Suprapubic skin (tissue), 4 donors: Measurements from ENCODE around the gene ARSG.

Experiments used
- EP300 ChIP-seq: sonication (generic); formaldehyde crosslinking; IDR thresholded peaks from one replicate; pipeline ENCODE4 v1.6.1; 2017; ENCODE audit warnings: antibody characterized with exemption
- POLR2A ChIP-seq, 2 donors: fragments of 450-650 bp; IDR thresholded peaks; one replicate each; pipeline ENCODE4 v1.6.1; 2017; ENCODE audit warnings: antibody characterized with exemption in 2 of 2, mild to moderate bottlenecking in 2 of 2, moderate library complexity in 2 of 2
- POLR2AphosphoS5 ChIP-seq, 3 donors: sonication (generic); formaldehyde crosslinking; IDR thresholded peaks; one replicate each; pipeline ENCODE4 v1.6.1; 2017; ENCODE audit warnings: antibody characterized with exemption in 3 of 3
- TF ChIP-seq, protein P1 (sequence below), 2 donors: fragments of 200-600 bp in 1 of 2; fragments of 450-650 bp in 1 of 2; sonication (generic) in 1 of 2; IDR thresholded peaks; one replicate each; pipeline ENCODE4 v1.5.1; 2016 to 2019; ENCODE audit warnings: antibody characterized with exemption in 2 of 2, mild to moderate bottlenecking in 1 of 2, moderate library complexity in 1 of 2

DNA sequence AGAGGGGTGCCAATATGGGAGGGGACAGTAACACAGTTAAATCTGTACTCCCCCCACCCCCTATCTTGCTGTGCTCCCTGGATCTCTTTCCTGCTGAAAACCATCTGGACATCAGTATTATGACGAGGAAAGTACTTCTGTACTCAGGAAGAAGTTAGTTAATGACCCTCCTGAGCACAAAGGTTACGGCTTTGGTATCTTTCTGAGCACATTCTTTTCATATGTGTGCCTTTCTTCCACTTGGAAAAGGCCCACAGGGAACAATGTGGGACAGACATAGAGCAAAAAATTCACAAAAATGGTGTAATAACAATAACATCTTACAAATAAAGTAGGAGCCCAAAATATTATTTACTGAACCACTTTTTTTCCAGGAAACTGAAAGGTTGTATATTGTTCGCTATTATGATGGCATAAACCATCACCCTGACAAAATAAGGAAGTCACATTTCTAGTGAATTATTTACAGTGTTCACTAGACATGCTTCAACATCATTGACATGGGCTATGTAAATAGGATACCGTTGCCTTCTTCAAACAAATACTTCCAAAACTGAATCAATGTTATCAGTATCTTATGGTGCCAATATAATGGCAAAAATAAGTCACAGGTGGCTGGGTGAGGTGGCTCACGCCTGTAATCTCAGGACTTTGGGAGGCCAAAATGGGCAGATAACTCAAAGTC is 160.5 kb downstream of the ARSG start:
- no peak for TF ChIP-seq POLR2AphosphoS5 (IDR thresholded peaks at IDR 0.05)
- TF ChIP-seq, protein P1, sequence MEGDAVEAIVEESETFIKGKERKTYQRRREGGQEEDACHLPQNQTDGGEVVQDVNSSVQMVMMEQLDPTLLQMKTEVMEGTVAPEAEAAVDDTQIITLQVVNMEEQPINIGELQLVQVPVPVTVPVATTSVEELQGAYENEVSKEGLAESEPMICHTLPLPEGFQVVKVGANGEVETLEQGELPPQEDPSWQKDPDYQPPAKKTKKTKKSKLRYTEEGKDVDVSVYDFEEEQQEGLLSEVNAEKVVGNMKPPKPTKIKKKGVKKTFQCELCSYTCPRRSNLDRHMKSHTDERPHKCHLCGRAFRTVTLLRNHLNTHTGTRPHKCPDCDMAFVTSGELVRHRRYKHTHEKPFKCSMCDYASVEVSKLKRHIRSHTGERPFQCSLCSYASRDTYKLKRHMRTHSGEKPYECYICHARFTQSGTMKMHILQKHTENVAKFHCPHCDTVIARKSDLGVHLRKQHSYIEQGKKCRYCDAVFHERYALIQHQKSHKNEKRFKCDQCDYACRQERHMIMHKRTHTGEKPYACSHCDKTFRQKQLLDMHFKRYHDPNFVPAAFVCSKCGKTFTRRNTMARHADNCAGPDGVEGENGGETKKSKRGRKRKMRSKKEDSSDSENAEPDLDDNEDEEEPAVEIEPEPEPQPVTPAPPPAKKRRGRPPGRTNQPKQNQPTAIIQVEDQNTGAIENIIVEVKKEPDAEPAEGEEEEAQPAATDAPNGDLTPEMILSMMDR (IDR thresholded peaks at IDR 0.05) = no peak
- no peak for TF ChIP-seq POLR2A (IDR thresholded peaks at IDR 0.05)
- TF ChIP-seq EP300 = no peak
